GM12878 (cell line): ENCODE data around the gene PLEKHJ1.

Source experiments
- CBFB ChIP-seq: IDR thresholded peaks from 2 replicates; pipeline ENCODE4 v1.6.1; 2016; ENCODE audit warnings: antibody characterized with exemption, low read depth
- CREB1 ChIP-seq: IDR thresholded peaks from 2 replicates; pipeline ENCODE4 v1.6.1; 2012; ENCODE audit warnings: low read depth, mild to moderate bottlenecking, inconsistent platforms
- CTCF ChIP-seq, 3 experiments: IDR thresholded peaks in 2 of 3; conservative IDR thresholded peaks in 1 of 3; 2 replicates each; pipeline ENCODE4 v1.5.1; 2011; ENCODE audit warnings: low read depth in 3 of 3, low read length in 3 of 3, mild to moderate bottlenecking in 3 of 3, control low read depth in 2 of 3, moderate library complexity in 2 of 3, inconsistent platforms in 1 of 3, mixed read lengths in 1 of 3; ENCODE audit not compliant: control insufficient read depth in 2 of 3, insufficient read depth in 1 of 3; ENCODE audit errors: extremely low read depth in 1 of 3
- HDAC6 ChIP-seq: fragments of 200-600 bp; sonication (generic); IDR thresholded peaks from one replicate; pipeline ENCODE4 v1.8.0; 2017; ENCODE audit warnings: antibody characterized with exemption; ENCODE audit not compliant: unreplicated experiment
- POLR2A ChIP-seq: IDR thresholded peaks from 2 replicates; pipeline ENCODE4 v1.6.1; 2011; ENCODE audit warnings: low read depth, mild to moderate bottlenecking, low read length
- POLR2AphosphoS2 ChIP-seq: IDR thresholded peaks from 2 replicates; pipeline ENCODE4 v1.6.1; 2011; ENCODE audit warnings: low read depth, mild to moderate bottlenecking, low read length, improper control_type of control experiment, moderate library complexity
- POLR2AphosphoS5 ChIP-seq: IDR thresholded peaks from 2 replicates; pipeline ENCODE4 v1.6.1; 2011; ENCODE audit warnings: mild to moderate bottlenecking, low read length, inconsistent platforms
- RCOR1 ChIP-seq: conservative IDR thresholded peaks from 2 replicates; pipeline ENCODE4 v1.6.1; 2012; ENCODE audit warnings: low read depth, low read length, improper control_type of control experiment
- RFX5 ChIP-seq: IDR thresholded peaks from 2 replicates; pipeline ENCODE4 v1.6.1; 2011; ENCODE audit warnings: low read depth, low read length, improper control_type of control experiment
- SIN3A ChIP-seq: IDR thresholded peaks from 2 replicates; pipeline ENCODE4 v1.6.1; 2012; ENCODE audit warnings: low read depth, low read length, improper control_type of control experiment
- SREBF2 ChIP-seq: IDR thresholded peaks from 2 replicates; pipeline ENCODE4 v1.6.1; 2012; ENCODE audit warnings: mild to moderate bottlenecking, low read length
- TAF1 ChIP-seq: IDR thresholded peaks from 2 replicates; pipeline ENCODE4 v1.6.1; 2011; ENCODE audit warnings: mild to moderate bottlenecking, low read depth, low read length, borderline replicate concordance
- YY1 ChIP-seq: IDR thresholded peaks from 2 replicates; pipeline ENCODE4 v1.6.1; 2011; ENCODE audit warnings: low read depth, mild to moderate bottlenecking, low read length

- TF ChIP-seq RFX5 (no peak), RCOR1 (no peak), CREB1 (no peak), SIN3A (no peak), HDAC6 (no peak), POLR2A (no peak; the same call in 1 of the 2 replicates), SREBF2 (no peak), CTCF (IDR thresholded peaks at IDR 0.05 in 2 of 3, conservative IDR thresholded peaks at IDR 0.05 in 1 of 3; ENCODE audit: control insufficient read depth in 2 of 3, extremely low read depth in 1 of 3, insufficient read depth in 1 of 3, low read depth in 3 of 3, low read length in 3 of 3) (no peak), POLR2AphosphoS2 (no peak), CBFB (no peak), POLR2AphosphoS5 (no peak), YY1 (no peak), TAF1 (no peak)
Observed at GRCh38 chr19:2248136-2249009, 12.2 kb upstream of the PLEKHJ1 start.
